Breast epithelium (tissue), 3 donors: ENCODE measurements around the gene CNKSR3.

Experiments used
- POLR2A ChIP-seq: fragments of 450-650 bp; IDR thresholded peaks from one replicate; pipeline ENCODE4 v1.6.1; 2016; ENCODE audit warnings: antibody characterized with exemption, mild to moderate bottlenecking, moderate library complexity
- TF ChIP-seq, protein P1 (sequence below), 3 donors: fragments of 450-650 bp; IDR thresholded peaks; one replicate each; pipeline ENCODE4 v1.5.1; 2016 to 2017; ENCODE audit warnings: antibody characterized with exemption in 3 of 3, mild to moderate bottlenecking in 3 of 3, moderate library complexity in 3 of 3

DNA sequence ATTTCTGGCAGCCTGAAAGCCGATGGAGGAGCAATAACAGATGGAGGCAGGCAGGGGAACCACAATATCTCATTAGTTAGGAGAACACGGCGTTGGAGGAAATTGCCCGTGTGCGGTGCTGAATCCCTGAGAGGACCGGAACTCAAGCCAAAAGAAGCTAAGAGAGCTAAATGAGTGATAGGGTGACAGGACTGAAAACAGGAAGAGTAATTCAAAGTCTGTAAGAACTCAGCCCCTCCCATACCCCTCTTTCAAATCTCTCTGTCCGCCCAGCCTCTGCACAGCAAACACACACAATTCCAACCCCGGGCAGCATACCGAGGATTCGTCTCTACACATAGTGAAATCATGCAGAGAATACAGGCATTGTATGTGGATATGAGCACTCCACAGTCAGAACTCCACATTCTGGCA is 151.3 kb downstream of the CNKSR3 start:
- no peak for TF ChIP-seq POLR2A
- TF ChIP-seq, protein P1, sequence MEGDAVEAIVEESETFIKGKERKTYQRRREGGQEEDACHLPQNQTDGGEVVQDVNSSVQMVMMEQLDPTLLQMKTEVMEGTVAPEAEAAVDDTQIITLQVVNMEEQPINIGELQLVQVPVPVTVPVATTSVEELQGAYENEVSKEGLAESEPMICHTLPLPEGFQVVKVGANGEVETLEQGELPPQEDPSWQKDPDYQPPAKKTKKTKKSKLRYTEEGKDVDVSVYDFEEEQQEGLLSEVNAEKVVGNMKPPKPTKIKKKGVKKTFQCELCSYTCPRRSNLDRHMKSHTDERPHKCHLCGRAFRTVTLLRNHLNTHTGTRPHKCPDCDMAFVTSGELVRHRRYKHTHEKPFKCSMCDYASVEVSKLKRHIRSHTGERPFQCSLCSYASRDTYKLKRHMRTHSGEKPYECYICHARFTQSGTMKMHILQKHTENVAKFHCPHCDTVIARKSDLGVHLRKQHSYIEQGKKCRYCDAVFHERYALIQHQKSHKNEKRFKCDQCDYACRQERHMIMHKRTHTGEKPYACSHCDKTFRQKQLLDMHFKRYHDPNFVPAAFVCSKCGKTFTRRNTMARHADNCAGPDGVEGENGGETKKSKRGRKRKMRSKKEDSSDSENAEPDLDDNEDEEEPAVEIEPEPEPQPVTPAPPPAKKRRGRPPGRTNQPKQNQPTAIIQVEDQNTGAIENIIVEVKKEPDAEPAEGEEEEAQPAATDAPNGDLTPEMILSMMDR (IDR thresholded peaks at IDR 0.05) = no peak
